HEK293 (cell line): ENCODE results near the gene PIEZO1.

Experiments used
- CTCF ChIA-PET: fragments of 350-600 bp; formaldehyde crosslinking; extraction: SDS; loops from one replicate; lab custom pipeline; 2021; ENCODE audit warnings: antibody characterized with exemption; lab: Yijun Ruan, JAX
- POLR2A ChIA-PET: fragments of 300-600 bp; formaldehyde crosslinking; extraction: SDS; loops from one replicate; lab custom pipeline; 2020; ENCODE audit warnings: antibody characterized with exemption, inconsistent platforms; lab: Yijun Ruan, JAX
- H3K27ac ChIP-seq: fragments of 200-500 bp; sonication (Bioruptor generic); 2 replicates; pipeline ENCODE4 v1.5.1; 2014; ENCODE audit warnings: low read depth, low read length, control low read depth, inconsistent platforms; ENCODE audit errors: extremely low read depth
- H3K36me3 ChIP-seq, 2 experiments: fragments of 200-500 bp in 1 of 2; sonication (Bioruptor generic) in 1 of 2; 1 replicate in 1 of 2; 2 replicates in 1 of 2; pipeline ENCODE4 v1.5.1; 2014 to 2017; ENCODE audit warnings: inconsistent platforms in 2 of 2, low read length in 2 of 2; ENCODE audit not compliant: control insufficient read depth in 2 of 2, insufficient read depth in 1 of 2
- H3K4me1 ChIP-seq: fragments of 200-500 bp; sonication (Bioruptor generic); 2 replicates; pipeline ENCODE4 v1.5.1; 2014; ENCODE audit warnings: mild to moderate bottlenecking, low read length, inconsistent platforms; ENCODE audit not compliant: control insufficient read depth, insufficient read depth
- H3K4me3 ChIP-seq: 2 replicates; pipeline ENCODE4 v1.5.1; 2011; ENCODE audit warnings: low read depth, mild to moderate bottlenecking, control low read depth, low read length, moderate library complexity
- H3K9me3 ChIP-seq: fragments of 200-500 bp; sonication (Bioruptor generic); 2 replicates; pipeline ENCODE4 v1.5.1; 2014; ENCODE audit warnings: low read depth, low read length, inconsistent platforms; ENCODE audit not compliant: control insufficient read depth, insufficient read depth
- BCL11A ChIP-seq: fragments of 450-650 bp; formaldehyde crosslinking; IDR thresholded peaks from 2 replicates; pipeline ENCODE4 v1.5.1; 2016; ENCODE audit warnings: low read depth, missing biosample characterization, missing genetic modification characterization
- ELK4 ChIP-seq: IDR thresholded peaks from 2 replicates; pipeline ENCODE4 v1.6.1; 2011; ENCODE audit warnings: mild to moderate bottlenecking, low read depth, low read length, borderline replicate concordance
- FEZF1 ChIP-seq: fragments of 450-650 bp; formaldehyde crosslinking; IDR thresholded peaks from 2 replicates; pipeline ENCODE4 v1.5.1; 2016; ENCODE audit warnings: missing biosample characterization, missing genetic modification characterization
- KLF9 ChIP-seq: fragments of 450-650 bp; formaldehyde crosslinking; IDR thresholded peaks from 2 replicates; pipeline ENCODE4 v1.5.1; 2016; ENCODE audit warnings: missing biosample characterization, missing genetic modification characterization, low read depth
- MYNN ChIP-seq: fragments of 450-650 bp; formaldehyde crosslinking; IDR thresholded peaks from 2 replicates; pipeline ENCODE4 v1.5.1; 2016; ENCODE audit warnings: missing biosample characterization, missing genetic modification characterization, borderline replicate concordance
- MZF1 ChIP-seq: fragments of 450-650 bp; formaldehyde crosslinking; IDR thresholded peaks from 2 replicates; pipeline ENCODE4 v1.5.1; 2017; ENCODE audit warnings: missing biosample characterization, missing genetic modification characterization, borderline replicate concordance
- ZBTB17 ChIP-seq: fragments of 450-650 bp; formaldehyde crosslinking; IDR thresholded peaks from 2 replicates; pipeline ENCODE4 v1.5.1; 2016; ENCODE audit warnings: missing biosample characterization, missing genetic modification characterization
- ZBTB21 ChIP-seq: fragments of 450-650 bp; formaldehyde crosslinking; IDR thresholded peaks from 2 replicates; pipeline ENCODE4 v1.5.1; 2017; ENCODE audit warnings: missing biosample characterization, missing genetic modification characterization
- ZBTB26 ChIP-seq: fragments of 450-650 bp; formaldehyde crosslinking; optimal IDR thresholded peaks from 2 replicates; pipeline ENCODE3; 2016; ENCODE audit warnings: missing biosample characterization, mild to moderate bottlenecking, missing genetic modification characterization
- ZBTB8A ChIP-seq: fragments of 450-650 bp; formaldehyde crosslinking; IDR thresholded peaks from 2 replicates; pipeline ENCODE4 v1.5.1; 2016; ENCODE audit warnings: missing biosample characterization, missing genetic modification characterization
- ZFP69B ChIP-seq: fragments of 450-650 bp; formaldehyde crosslinking; IDR thresholded peaks from 2 replicates; pipeline ENCODE4 v1.5.1; 2016; ENCODE audit warnings: missing biosample characterization, missing genetic modification characterization
- ZNF121 ChIP-seq: fragments of 450-650 bp; formaldehyde crosslinking; IDR thresholded peaks from 2 replicates; pipeline ENCODE4 v1.5.1; 2016; ENCODE audit warnings: missing biosample characterization, missing genetic modification characterization
- ZNF16 ChIP-seq: fragments of 450-650 bp; formaldehyde crosslinking; IDR thresholded peaks from 2 replicates; pipeline ENCODE4 v1.5.1; 2016; ENCODE audit warnings: low read depth, missing biosample characterization, missing genetic modification characterization
- ZNF248 ChIP-seq: fragments of 450-650 bp; formaldehyde crosslinking; IDR thresholded peaks from 2 replicates; pipeline ENCODE4 v1.5.1; 2017; ENCODE audit warnings: missing biosample characterization, missing genetic modification characterization
- ZNF266 ChIP-seq: fragments of 450-650 bp; formaldehyde crosslinking; IDR thresholded peaks from 2 replicates; pipeline ENCODE4 v1.5.1; 2016; ENCODE audit warnings: missing biosample characterization, missing genetic modification characterization, low read depth
- ZNF292 ChIP-seq: fragments of 450-650 bp; formaldehyde crosslinking; IDR thresholded peaks from 2 replicates; pipeline ENCODE4 v1.5.1; 2016; ENCODE audit warnings: low read depth, missing biosample characterization, missing genetic modification characterization, borderline replicate concordance
- ZNF335 ChIP-seq: fragments of 450-650 bp; formaldehyde crosslinking; conservative IDR thresholded peaks from 2 replicates; pipeline ENCODE4 v1.5.1; 2016; ENCODE audit warnings: missing biosample characterization, missing genetic modification characterization
- ZNF350 ChIP-seq: fragments of 450-650 bp; formaldehyde crosslinking; IDR thresholded peaks from 2 replicates; pipeline ENCODE4 v1.5.0; 2017; ENCODE audit warnings: missing biosample characterization, mild to moderate bottlenecking, missing genetic modification characterization
- ZNF391 ChIP-seq: fragments of 450-650 bp; formaldehyde crosslinking; IDR thresholded peaks from 2 replicates; pipeline ENCODE4 v1.5.1; 2016; ENCODE audit warnings: low read depth, missing biosample characterization, missing genetic modification characterization, borderline replicate concordance
- ZNF416 ChIP-seq: fragments of 450-650 bp; formaldehyde crosslinking; IDR thresholded peaks from 2 replicates; pipeline ENCODE4 v1.5.1; 2016; ENCODE audit warnings: missing biosample characterization, missing genetic modification characterization
- ZNF433 ChIP-seq: fragments of 450-650 bp; formaldehyde crosslinking; IDR thresholded peaks from 2 replicates; pipeline ENCODE4 v1.5.1; 2016; ENCODE audit warnings: missing biosample characterization, missing genetic modification characterization, low read depth
- ZNF560 ChIP-seq: fragments of 450-650 bp; formaldehyde crosslinking; IDR thresholded peaks from 2 replicates; pipeline ENCODE4 v1.5.1; 2017; ENCODE audit warnings: missing biosample characterization, missing genetic modification characterization, borderline replicate concordance
- ZNF624 ChIP-seq: fragments of 450-650 bp; formaldehyde crosslinking; IDR thresholded peaks from 2 replicates; pipeline ENCODE4 v1.5.1; 2017; ENCODE audit warnings: missing biosample characterization, missing genetic modification characterization
- ZNF629 ChIP-seq: fragments of 450-650 bp; formaldehyde crosslinking; IDR thresholded peaks from 2 replicates; pipeline ENCODE4 v1.5.1; 2017; ENCODE audit warnings: missing biosample characterization, missing genetic modification characterization
- ZNF76 ChIP-seq: fragments of 450-650 bp; formaldehyde crosslinking; IDR thresholded peaks from 2 replicates; pipeline ENCODE4; 2016; ENCODE audit warnings: low read depth, missing biosample characterization, missing genetic modification characterization, borderline replicate concordance
- ZNF830 ChIP-seq: fragments of 450-650 bp; IDR thresholded peaks from 2 replicates; pipeline ENCODE4 v1.5.0; 2018; ENCODE audit warnings: missing biosample characterization, missing genetic modification characterization, low read depth, mild to moderate bottlenecking, moderate library complexity
- ZSCAN30 ChIP-seq: fragments of 450-650 bp; IDR thresholded peaks from 2 replicates; pipeline ENCODE4 v1.5.1; 2018; ENCODE audit warnings: missing biosample characterization, mild to moderate bottlenecking, missing genetic modification characterization, moderate library complexity
- ZXDB ChIP-seq: fragments of 450-650 bp; formaldehyde crosslinking; IDR thresholded peaks from 2 replicates; pipeline ENCODE4 v1.5.1; 2016; ENCODE audit warnings: missing biosample characterization, missing genetic modification characterization
- TF ChIP-seq, protein P1 (sequence below): fragments of 450-650 bp; formaldehyde crosslinking; IDR thresholded peaks from 2 replicates; pipeline ENCODE4 v1.5.1; 2016; ENCODE audit warnings: missing biosample characterization, missing genetic modification characterization, borderline replicate concordance

PIEZO1 gene

DNA sequence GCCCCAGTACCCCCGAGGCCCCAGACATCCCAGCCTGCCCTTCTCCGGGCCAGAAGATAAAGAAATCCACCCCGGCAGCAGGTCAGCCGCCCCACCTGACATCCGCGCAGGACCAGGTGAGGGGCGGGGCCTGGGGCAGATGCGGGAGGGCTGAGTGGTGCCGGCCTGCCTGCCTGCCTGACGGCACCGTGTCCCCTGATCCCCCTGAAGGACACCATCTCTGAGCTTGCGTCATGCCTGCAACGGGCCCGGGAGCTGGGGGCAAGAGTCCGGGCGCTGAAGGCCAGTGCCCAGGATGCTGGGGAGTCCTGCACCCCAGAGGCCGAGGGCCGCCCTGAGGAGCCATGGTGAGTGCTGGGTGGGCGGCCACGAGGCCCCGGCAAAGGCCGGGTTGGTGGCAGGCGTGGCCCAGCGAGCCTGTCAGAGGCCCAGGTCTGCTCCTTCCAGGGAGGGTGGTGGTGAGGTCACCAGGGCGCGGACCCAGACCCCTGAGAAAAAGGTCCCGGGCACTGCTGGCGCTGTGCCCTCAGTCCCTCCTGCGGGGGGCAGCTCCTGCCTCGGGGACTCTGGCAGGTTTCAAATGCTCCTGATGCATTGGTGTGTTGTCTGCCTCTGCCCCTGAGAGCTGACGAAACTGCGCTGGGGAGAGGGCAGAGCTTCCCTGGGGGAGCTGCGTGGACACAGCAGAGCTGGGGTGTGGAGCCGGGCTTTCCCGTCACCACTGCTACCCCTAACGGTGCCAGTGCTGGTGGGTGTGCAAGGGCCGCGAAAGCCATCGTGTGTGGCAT, 19.7 kb upstream of the PIEZO1 start (continued):
- TF ChIP-seq ZNF629 (tag by site-specific recombination) = peak; percentile 31; the same call in 1 of the 2 replicates
- TF ChIP-seq, protein P1, sequence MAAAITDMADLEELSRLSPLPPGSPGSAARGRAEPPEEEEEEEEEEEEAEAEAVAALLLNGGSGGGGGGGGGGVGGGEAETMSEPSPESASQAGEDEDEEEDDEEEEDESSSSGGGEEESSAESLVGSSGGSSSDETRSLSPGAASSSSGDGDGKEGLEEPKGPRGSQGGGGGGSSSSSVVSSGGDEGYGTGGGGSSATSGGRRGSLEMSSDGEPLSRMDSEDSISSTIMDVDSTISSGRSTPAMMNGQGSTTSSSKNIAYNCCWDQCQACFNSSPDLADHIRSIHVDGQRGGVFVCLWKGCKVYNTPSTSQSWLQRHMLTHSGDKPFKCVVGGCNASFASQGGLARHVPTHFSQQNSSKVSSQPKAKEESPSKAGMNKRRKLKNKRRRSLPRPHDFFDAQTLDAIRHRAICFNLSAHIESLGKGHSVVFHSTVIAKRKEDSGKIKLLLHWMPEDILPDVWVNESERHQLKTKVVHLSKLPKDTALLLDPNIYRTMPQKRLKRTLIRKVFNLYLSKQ (tag by site-specific recombination) = no peak
- no peak for TF ChIP-seq ZBTB21
- TF ChIP-seq MZF1 (tag by site-specific recombination) = no peak
- peak; percentile 46 for TF ChIP-seq ZBTB26 (tag by site-specific recombination)
- TF ChIP-seq ZXDB (tag by site-specific recombination) = 0 out of 2 replicates have a peak, but pooled peaks have one; percentile 16
- TF ChIP-seq ZNF335 = peak; percentile 99
- TF ChIP-seq KLF9 = 0 out of 2 replicates have a peak, but pooled peaks have one; percentile 58
- TF ChIP-seq ZBTB8A (tag by site-specific recombination) = peak; percentile 32; the same call in 1 of the 2 replicates
- no peak for TF ChIP-seq ZNF560
- TF ChIP-seq ZSCAN30 (tag by site-specific recombination) = peak; percentile 56; the same call in 1 of the 2 replicates

DNA sequence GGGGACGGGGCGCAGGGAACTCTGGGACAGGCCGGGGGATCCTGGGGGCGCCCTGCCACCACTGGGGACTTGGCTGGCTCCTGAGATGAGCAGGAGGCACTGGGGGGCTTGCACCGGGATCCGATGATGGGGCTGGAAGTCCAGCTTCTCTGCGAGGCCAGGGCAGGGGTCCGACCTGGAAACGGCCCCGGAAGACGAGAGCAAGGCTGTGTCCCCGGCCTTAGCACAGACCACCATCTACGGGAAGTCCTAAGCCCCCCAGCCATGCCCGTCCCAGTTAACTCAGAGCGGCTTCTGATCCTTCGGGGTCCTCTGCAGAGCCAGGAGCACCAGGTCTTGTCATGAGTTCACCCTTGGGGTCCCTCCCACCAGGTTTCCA, 19.1 kb upstream of the PIEZO1 start:
- H3K9me3 ChIP-seq = no peaks in the 10 kb centered on the region
- peaks cover 3% of the 10 kb centered on the region; the same call in 1 of the 2 replicates for H3K4me1 ChIP-seq
- POLR2A ChIA-PET = interaction anchor here (0.6 to 1.7 kb wide), 3 partner anchors 17 to 35 kb away, joined by 3 to 5 read pairs (median 4); partner anchors contain the start of gene PIEZO1
- peaks cover 0 to 61% of the 10 kb centered on the region in 2 experiments; a peak in 1 of 3 replicates for H3K36me3 ChIP-seq
- H3K4me3 ChIP-seq = peak overlapping the region; percentile 77
- H3K27ac ChIP-seq = peak overlapping the region; percentile 91
- CTCF ChIA-PET = interaction anchor here (0.7 kb wide), 1 partner anchor 333 kb away, joined by 3 read pairs; no protein-coding TSS in a partner anchor
- TF ChIP-seq ZNF624 (tag by site-specific recombination) = no peak
- 0 out of 2 replicates have a peak, but pooled peaks have one; percentile 43 for TF ChIP-seq ZNF76 (tag by site-specific recombination)

- H3K9me3 ChIP-seq = no peaks in the 10 kb centered on the region
- ChIA-PET POLR2A (interaction anchor here (0.6 to 1.7 kb wide), 6 partner anchors 16 to 66 kb away, joined by 3 to 6 read pairs (median 4); no protein-coding TSS in a partner anchor), CTCF (interaction anchor here (0.7 to 1.3 kb wide), 2 partner anchors 66 to 334 kb away, joined by 3 to 4 read pairs; no protein-coding TSS in a partner anchor)
- H3K27ac ChIP-seq = peak within 1 kb of the TSS; percentile 91
- peaks cover 0 to 54% of the 10 kb centered on the region in 2 experiments; a peak in 1 of 3 replicates for H3K36me3 ChIP-seq
- H3K4me1 ChIP-seq = peaks cover 3% of the 10 kb centered on the region; the same call in 1 of the 2 replicates
- peak within 1 kb of the TSS; percentile 77 for H3K4me3 ChIP-seq
- TF ChIP-seq ZNF416 (tag by site-specific recombination) = no peak
- no peak for TF ChIP-seq ZNF16 (tag by site-specific recombination)
- TF ChIP-seq ZNF830 (tag by site-specific recombination) = no peak
- TF ChIP-seq ZNF433 (tag by site-specific recombination) = no peak
- no peak for TF ChIP-seq ZNF629 (tag by site-specific recombination)
- no peak for TF ChIP-seq FEZF1 (tag by site-specific recombination)
- TF ChIP-seq ZBTB17 (tag by site-specific recombination) = no peak
- TF ChIP-seq MYNN = no peak
- TF ChIP-seq ZNF266 (tag by site-specific recombination) = no peak
- TF ChIP-seq ZFP69B (tag by site-specific recombination) = no peak
- no peak for TF ChIP-seq ZNF292 (tag by site-specific recombination)
- no peak for TF ChIP-seq ZNF391
- no peak for TF ChIP-seq ELK4
- TF ChIP-seq ZNF248 = no peak
- TF ChIP-seq ZNF350 (tag by site-specific recombination) = no peak
- TF ChIP-seq ZNF121 (tag by site-specific recombination) = no peak
- TF ChIP-seq BCL11A (tag by site-specific recombination) = no peak
Measured at GRCh38 chr16:88803264-88803987, 18.4 kb upstream of the PIEZO1 start, which contains the start of gene CDT1. CDT1 (plus strand) TSS chr16:88803789; CDS start chr16:88803832, 43 bp downstream.
